HepG2 (cell line): Measurements from ENCODE around the gene NSMCE1. TPM values are rescaled to one million over a fixed set of nuclear protein-coding genes. Genes with fewer than 3 reads are reported as not detected.
A peak's percentile ranks its signal among the peaks of the same experiment; 100 is the strongest.

Source experiments
- CAMTA2 ChIP-seq: sonication (generic); formaldehyde crosslinking; IDR thresholded peaks from 2 replicates; pipeline ENCODE4 v1.4.0; 2020; ENCODE audit warnings: mild to moderate bottlenecking, missing genetic modification reagents, borderline replicate concordance
- FLYWCH1 ChIP-seq: sonication (generic); formaldehyde crosslinking; IDR thresholded peaks from 2 replicates; pipeline ENCODE4 v1.8.1; 2023; ENCODE audit warnings: mild to moderate bottlenecking, missing genetic modification reagents
- FOXA1 ChIP-seq, 2 experiments: fragments of 450-650 bp in 1 of 2; sonication (generic) in 1 of 2; formaldehyde crosslinking in 1 of 2; IDR thresholded peaks; 2 replicates each; pipeline versions ENCODE4 v1.4.0 to v1.6.1; 2016 to 2020; ENCODE audit warnings: missing genetic modification reagents in 1 of 2
- FOXK1 ChIP-seq: sonication (generic); formaldehyde crosslinking; IDR thresholded peaks from 2 replicates; pipeline ENCODE4 v1.4.0; 2020; ENCODE audit warnings: low read depth, missing genetic modification reagents, borderline replicate concordance
- GABPA ChIP-seq, 2 experiments: IDR thresholded peaks; 2 replicates each; pipeline ENCODE4 v1.6.1; 2011 to 2016; ENCODE audit warnings: low read depth in 2 of 2, low read length in 1 of 2, missing biosample characterization in 1 of 2, missing genetic modification characterization in 1 of 2
- MTF2 ChIP-seq: sonication (generic); formaldehyde crosslinking; IDR thresholded peaks from 2 replicates; pipeline ENCODE4 v1.5.0; 2020; ENCODE audit warnings: missing genetic modification reagents, borderline replicate concordance
- ONECUT2 ChIP-seq: sonication (generic); formaldehyde crosslinking; IDR thresholded peaks from 2 replicates; pipeline ENCODE4 v1.4.0; 2020; ENCODE audit warnings: missing genetic modification reagents
- PLRG1 ChIP-seq: fragments of 450-650 bp; conservative IDR thresholded peaks from 2 replicates; pipeline ENCODE4 v1.6.1; 2016
- POLR2AphosphoS5 ChIP-seq: IDR thresholded peaks from 2 replicates; pipeline ENCODE4 v1.6.1; 2012; ENCODE audit warnings: low read depth, low read length
- SOX13 ChIP-seq, 3 experiments: fragments of 450-650 bp in 1 of 3; sonication (generic) in 1 of 3; formaldehyde crosslinking in 1 of 3; IDR thresholded peaks in 2 of 3; conservative IDR thresholded peaks in 1 of 3; 2 replicates each; pipeline versions ENCODE4 v1.5.0 to v1.6.1; 2016 to 2020; ENCODE audit warnings: antibody characterized with exemption in 1 of 3, mild to moderate bottlenecking in 1 of 3, missing compliant biosample characterization in 1 of 3, missing genetic modification reagents in 1 of 3, moderate library complexity in 1 of 3
- ZNF546 ChIP-seq: sonication (generic); formaldehyde crosslinking; conservative IDR thresholded peaks from 2 replicates; pipeline ENCODE4 v1.8.1; 2023; ENCODE audit warnings: mild to moderate bottlenecking, missing genetic modification reagents
- ZSCAN31 ChIP-seq: sonication (generic); formaldehyde crosslinking; IDR thresholded peaks from 2 replicates; pipeline ENCODE4 v1.5.0; 2020; ENCODE audit warnings: low read depth, mild to moderate bottlenecking, missing genetic modification reagents
- polyA plus RNA-seq, 8 experiments: library from polyadenylated mRNA; depleted of rRNA in 3 of 8; stranded (reverse) in 7 of 8; unstranded in 1 of 8; fragments of >200 nt; fragmentation: Illumina TruSeq in 4 of 8; extraction: Trizol in 4 of 8; gene quantifications; 2 replicates each; pipeline versions ENCODE4 v1.2.1 to v1.2.3, GENCODE V29; 2011 to 2016; ENCODE audit warnings: low read depth in 4 of 8, missing spikeins in 1 of 8, mixed read lengths in 1 of 8; ENCODE audit not compliant: insufficient read depth in 1 of 8
- total RNA-seq, 5 experiments: library from RNA; depleted of rRNA; stranded (reverse); fragments of >200 nt; fragmentation: Illumina TruSeq; extraction: Trizol; gene quantifications; 2 replicates each; pipeline ENCODE4 v1.2.3, GENCODE V29; 2016; ENCODE audit warnings: low read depth in 1 of 5
- TF ChIP-seq, protein P1 (sequence below): sonication (generic); formaldehyde crosslinking; IDR thresholded peaks from 2 replicates; pipeline ENCODE4 v1.4.0; 2020; ENCODE audit warnings: mild to moderate bottlenecking, missing genetic modification reagents
- TF ChIP-seq, protein P2 (sequence below): sonication (generic); formaldehyde crosslinking; IDR thresholded peaks from 2 replicates; pipeline ENCODE4 v1.5.1; 2020; ENCODE audit warnings: missing genetic modification reagents, mild to moderate bottlenecking, borderline replicate concordance
- TF ChIP-seq, protein P3 (sequence below), 2 experiments: sonication (generic) in 1 of 2; formaldehyde crosslinking in 1 of 2; IDR thresholded peaks; 2 replicates each; pipeline versions ENCODE4 v1.6.1 to v1.9.0; 2014 to 2022; ENCODE audit warnings: antibody characterized with exemption in 1 of 2, borderline replicate concordance in 1 of 2, inconsistent platforms in 1 of 2, low read depth in 1 of 2, missing genetic modification reagents in 1 of 2
- TF ChIP-seq, protein P4 (sequence below): sonication (generic); formaldehyde crosslinking; IDR thresholded peaks from 2 replicates; pipeline ENCODE4 v1.4.0; 2020; ENCODE audit warnings: missing genetic modification reagents
- TF ChIP-seq, protein P5 (sequence below): sonication (generic); formaldehyde crosslinking; IDR thresholded peaks from 2 replicates; pipeline ENCODE4 v1.4.0; 2020; ENCODE audit warnings: mild to moderate bottlenecking, missing genetic modification reagents

Gene NSMCE1
- total and polyA plus RNA-seq, 2 of the 13 experiments (the other 11 are each of a cell fraction or from before 2014, with no cell fraction given) = 42.7 to 52.9 TPM

- TF ChIP-seq FOXK1 (CRISPR knock-in tag) = peak; percentile 61
- TF ChIP-seq ZSCAN31 (CRISPR knock-in tag) = peak; percentile 93
- TF ChIP-seq, protein P1, sequence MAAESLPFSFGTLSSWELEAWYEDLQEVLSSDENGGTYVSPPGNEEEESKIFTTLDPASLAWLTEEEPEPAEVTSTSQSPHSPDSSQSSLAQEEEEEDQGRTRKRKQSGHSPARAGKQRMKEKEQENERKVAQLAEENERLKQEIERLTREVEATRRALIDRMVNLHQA (CRISPR knock-in tag) = no peak
- TF ChIP-seq POLR2AphosphoS5 = peak; percentile 96
- TF ChIP-seq MTF2 = no peak
- TF ChIP-seq, protein P2, sequence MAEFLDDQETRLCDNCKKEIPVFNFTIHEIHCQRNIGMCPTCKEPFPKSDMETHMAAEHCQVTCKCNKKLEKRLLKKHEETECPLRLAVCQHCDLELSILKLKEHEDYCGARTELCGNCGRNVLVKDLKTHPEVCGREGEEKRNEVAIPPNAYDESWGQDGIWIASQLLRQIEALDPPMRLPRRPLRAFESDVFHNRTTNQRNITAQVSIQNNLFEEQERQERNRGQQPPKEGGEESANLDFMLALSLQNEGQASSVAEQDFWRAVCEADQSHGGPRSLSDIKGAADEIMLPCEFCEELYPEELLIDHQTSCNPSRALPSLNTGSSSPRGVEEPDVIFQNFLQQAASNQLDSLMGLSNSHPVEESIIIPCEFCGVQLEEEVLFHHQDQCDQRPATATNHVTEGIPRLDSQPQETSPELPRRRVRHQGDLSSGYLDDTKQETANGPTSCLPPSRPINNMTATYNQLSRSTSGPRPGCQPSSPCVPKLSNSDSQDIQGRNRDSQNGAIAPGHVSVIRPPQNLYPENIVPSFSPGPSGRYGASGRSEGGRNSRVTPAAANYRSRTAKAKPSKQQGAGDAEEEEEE (CRISPR knock-in tag) = no peak
- TF ChIP-seq SOX13 (IDR thresholded peaks at IDR 0.05) = no peak
- TF ChIP-seq SOX13 (CRISPR knock-in tag; conservative IDR thresholded peaks at IDR 0.05 in 1 of 2, IDR thresholded peaks at IDR 0.05 in 1 of 2) = peak in 1 of 2 experiments; percentile 1; a peak in 1 of 4 replicates
- TF ChIP-seq FOXA1 (IDR thresholded peaks at IDR 0.05) = no peak
- TF ChIP-seq FOXA1 (CRISPR knock-in tag; IDR thresholded peaks at IDR 0.05) = 0 out of 2 replicates have a peak, but pooled peaks have one; percentile 42
- peak; percentile 94 for TF ChIP-seq CAMTA2 (CRISPR knock-in tag)
- TF ChIP-seq, protein P3, sequence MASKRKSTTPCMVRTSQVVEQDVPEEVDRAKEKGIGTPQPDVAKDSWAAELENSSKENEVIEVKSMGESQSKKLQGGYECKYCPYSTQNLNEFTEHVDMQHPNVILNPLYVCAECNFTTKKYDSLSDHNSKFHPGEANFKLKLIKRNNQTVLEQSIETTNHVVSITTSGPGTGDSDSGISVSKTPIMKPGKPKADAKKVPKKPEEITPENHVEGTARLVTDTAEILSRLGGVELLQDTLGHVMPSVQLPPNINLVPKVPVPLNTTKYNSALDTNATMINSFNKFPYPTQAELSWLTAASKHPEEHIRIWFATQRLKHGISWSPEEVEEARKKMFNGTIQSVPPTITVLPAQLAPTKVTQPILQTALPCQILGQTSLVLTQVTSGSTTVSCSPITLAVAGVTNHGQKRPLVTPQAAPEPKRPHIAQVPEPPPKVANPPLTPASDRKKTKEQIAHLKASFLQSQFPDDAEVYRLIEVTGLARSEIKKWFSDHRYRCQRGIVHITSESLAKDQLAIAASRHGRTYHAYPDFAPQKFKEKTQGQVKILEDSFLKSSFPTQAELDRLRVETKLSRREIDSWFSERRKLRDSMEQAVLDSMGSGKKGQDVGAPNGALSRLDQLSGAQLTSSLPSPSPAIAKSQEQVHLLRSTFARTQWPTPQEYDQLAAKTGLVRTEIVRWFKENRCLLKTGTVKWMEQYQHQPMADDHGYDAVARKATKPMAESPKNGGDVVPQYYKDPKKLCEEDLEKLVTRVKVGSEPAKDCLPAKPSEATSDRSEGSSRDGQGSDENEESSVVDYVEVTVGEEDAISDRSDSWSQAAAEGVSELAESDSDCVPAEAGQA (IDR thresholded peaks at IDR 0.05; ENCODE audit: low read depth) = peak; percentile 79; the same call in 1 of the 2 replicates
- TF ChIP-seq, protein P3 (CRISPR knock-in tag; IDR thresholded peaks at IDR 0.05; ENCODE audit: borderline replicate concordance) = no peak
- TF ChIP-seq PLRG1 = no peak
- TF ChIP-seq GABPA (IDR thresholded peaks at IDR 0.05; ENCODE audit: low read depth, low read length) = no peak
- no peak; the same call in 1 of the 2 replicates for TF ChIP-seq GABPA (CRISPR knock-in tag; IDR thresholded peaks at IDR 0.05; ENCODE audit: low read depth)
- peak; percentile 98 for TF ChIP-seq ONECUT2
- TF ChIP-seq ZNF546 (CRISPR knock-in tag) = peak; percentile 94
- TF ChIP-seq, protein P4, sequence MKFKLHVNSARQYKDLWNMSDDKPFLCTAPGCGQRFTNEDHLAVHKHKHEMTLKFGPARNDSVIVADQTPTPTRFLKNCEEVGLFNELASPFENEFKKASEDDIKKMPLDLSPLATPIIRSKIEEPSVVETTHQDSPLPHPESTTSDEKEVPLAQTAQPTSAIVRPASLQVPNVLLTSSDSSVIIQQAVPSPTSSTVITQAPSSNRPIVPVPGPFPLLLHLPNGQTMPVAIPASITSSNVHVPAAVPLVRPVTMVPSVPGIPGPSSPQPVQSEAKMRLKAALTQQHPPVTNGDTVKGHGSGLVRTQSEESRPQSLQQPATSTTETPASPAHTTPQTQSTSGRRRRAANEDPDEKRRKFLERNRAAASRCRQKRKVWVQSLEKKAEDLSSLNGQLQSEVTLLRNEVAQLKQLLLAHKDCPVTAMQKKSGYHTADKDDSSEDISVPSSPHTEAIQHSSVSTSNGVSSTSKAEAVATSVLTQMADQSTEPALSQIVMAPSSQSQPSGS (CRISPR knock-in tag) = peak; percentile 93; the same call in 1 of the 2 replicates
- TF ChIP-seq, protein P5, sequence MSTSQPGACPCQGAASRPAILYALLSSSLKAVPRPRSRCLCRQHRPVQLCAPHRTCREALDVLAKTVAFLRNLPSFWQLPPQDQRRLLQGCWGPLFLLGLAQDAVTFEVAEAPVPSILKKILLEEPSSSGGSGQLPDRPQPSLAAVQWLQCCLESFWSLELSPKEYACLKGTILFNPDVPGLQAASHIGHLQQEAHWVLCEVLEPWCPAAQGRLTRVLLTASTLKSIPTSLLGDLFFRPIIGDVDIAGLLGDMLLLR (CRISPR knock-in tag) = no peak
- TF ChIP-seq FLYWCH1 (CRISPR knock-in tag) = no peak
Measured at GRCh38 chr16:27203507-27204311, 64.9 kb downstream of the NSMCE1 start, which contains the start of gene KDM8 (continued).
